ENCODE results near the gene VWDE.
A peak's percentile ranks its signal among the peaks of the same experiment; 100 is the strongest.

Gene VWDE

DNA sequence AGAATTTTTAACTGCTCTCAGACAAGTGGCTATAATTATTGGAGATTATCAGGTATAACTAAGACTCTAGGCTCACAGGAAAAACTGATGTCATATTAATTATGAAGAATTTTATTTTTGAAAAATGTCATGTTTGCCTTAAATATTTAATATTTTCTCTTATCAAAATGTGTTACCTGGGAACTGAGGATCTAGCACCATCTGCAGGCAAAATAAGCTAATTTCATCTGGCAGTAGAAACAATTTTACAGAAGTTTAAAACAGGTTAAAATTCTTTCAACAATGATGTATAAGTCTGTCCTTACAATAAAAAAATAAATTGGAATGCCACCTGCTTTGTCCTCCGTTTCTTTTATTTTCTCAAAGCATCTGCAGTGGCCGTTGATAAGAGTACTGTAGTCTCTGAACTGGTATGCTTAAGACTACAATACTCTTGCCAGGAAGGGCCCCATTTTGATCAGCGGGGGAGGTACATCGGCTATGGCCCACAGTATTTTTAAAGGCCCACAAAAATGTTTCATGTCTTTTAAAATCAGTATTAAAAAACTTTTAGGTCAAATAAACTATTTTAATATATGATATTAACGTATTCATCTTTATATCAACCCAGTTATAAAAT lies 81.3 kb downstream of the VWDE start:
- H3K27ac Mint-ChIP-seq: no peak overlapping the region
- no peaks in the 10 kb centered on the region for H3K27me3 Mint-ChIP-seq
- no peak overlapping the region for H3K4me3 Mint-ChIP-seq
- H3K36me3 Mint-ChIP-seq: no peaks in the 10 kb centered on the region
- peaks cover 5% of the 10 kb centered on the region for H3K4me1 Mint-ChIP-seq
- H3K9me3 Mint-ChIP-seq: no peaks in the 10 kb centered on the region

GRCh38 chr7:12320987-12321647 lies 82.5 kb downstream of the VWDE start:
- H3K4me3 Mint-ChIP-seq: no peak overlapping the region
- H3K27me3 Mint-ChIP-seq: no peaks in the 10 kb centered on the region
- peaks cover 5% of the 10 kb centered on the region for H3K4me1 Mint-ChIP-seq
- no peak overlapping the region for H3K27ac Mint-ChIP-seq
- H3K36me3 Mint-ChIP-seq: no peaks in the 10 kb centered on the region
- H3K9me3 Mint-ChIP-seq: no peaks in the 10 kb centered on the region

GRCh38 chr7:12320241-12320986 lies 83.3 kb downstream of the VWDE start:
- H3K27ac Mint-ChIP-seq: no peak overlapping the region
- H3K36me3 Mint-ChIP-seq: no peaks in the 10 kb centered on the region
- H3K4me3 Mint-ChIP-seq: no peak overlapping the region
- peaks cover 5% of the 10 kb centered on the region for H3K4me1 Mint-ChIP-seq
- no peaks in the 10 kb centered on the region for H3K9me3 Mint-ChIP-seq
- no peaks in the 10 kb centered on the region for H3K27me3 Mint-ChIP-seq

GRCh38 chr7:12317675-12318074 lies 86.0 kb downstream of the VWDE start:
- Mint-ChIP-seq H3K9me3 (no peaks in the 10 kb centered on the region), H3K4me1 (peaks cover 9% of the 10 kb centered on the region), H3K4me3 (no peak overlapping the region), H3K27me3 (no peaks in the 10 kb centered on the region), H3K27ac (no peak overlapping the region), H3K36me3 (peaks cover 1% of the 10 kb centered on the region)

DNA sequence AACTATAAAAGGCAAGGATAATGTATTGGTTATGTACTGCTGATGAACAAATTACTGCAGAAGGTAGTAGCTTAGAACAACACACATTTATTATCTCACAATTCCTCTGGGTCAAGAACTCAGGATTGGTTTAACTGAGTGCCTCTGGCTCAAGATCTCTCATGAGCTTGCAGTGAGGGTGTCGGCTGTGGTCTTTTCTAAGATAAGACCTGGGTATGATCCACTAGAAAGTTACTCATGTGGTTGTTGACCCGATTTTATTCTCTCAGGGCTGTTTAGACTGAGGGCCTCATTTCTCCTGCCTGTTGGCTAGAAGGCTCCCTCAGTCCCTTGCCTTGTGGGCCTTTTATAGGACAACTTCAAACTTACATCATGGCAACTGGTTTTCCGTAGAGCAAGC lies 86.7 kb downstream of the VWDE start:
- Mint-ChIP-seq H3K4me1 (peaks cover 9% of the 10 kb centered on the region), H3K27me3 (no peaks in the 10 kb centered on the region), H3K9me3 (no peaks in the 10 kb centered on the region), H3K36me3 (peaks cover 1% of the 10 kb centered on the region), H3K27ac (peak overlapping the region; percentile 14), H3K4me3 (no peak overlapping the region)

DNA sequence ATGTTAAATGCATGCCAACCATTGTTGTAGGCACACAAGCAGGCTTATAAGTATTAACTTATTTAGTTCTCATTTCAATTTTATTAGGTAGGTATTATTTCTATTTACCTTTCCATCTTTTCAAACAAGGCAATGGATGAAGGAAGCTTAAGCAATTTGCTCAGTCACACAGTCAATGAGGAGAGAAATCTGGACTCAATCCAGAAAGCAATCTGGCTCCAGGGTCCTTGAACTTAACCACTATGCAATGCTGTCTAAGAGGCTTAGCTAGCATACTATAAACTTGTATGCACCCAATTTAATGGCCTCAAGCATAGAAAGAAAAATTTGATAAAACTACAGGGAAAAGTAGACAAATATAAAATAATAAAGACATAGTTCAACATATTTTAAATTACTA lies 88.6 kb downstream of the VWDE start:
- peaks cover 1% of the 10 kb centered on the region for H3K36me3 Mint-ChIP-seq

DNA sequence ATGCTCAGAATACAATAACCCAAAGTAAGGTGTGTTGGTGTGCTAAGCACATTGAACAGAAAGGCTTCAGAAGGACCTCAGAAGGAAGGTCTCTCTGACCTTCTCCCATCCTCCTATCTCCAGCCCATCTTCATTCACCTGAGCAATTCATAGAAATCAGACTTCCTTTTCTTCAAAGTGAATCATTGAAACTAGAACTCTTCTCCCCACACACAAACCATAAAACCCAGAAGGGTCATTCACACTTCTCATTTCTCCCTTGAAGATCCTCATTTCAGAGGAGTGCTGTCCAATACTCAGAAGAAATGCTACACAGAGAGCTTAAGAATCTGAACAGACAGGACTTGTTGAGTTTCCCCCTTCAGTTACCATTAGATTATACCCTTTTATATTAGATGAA lies 89.5 kb downstream of the VWDE start:
- no peaks in the 10 kb centered on the region for H3K27me3 Mint-ChIP-seq
- no peaks in the 10 kb centered on the region for H3K9me3 Mint-ChIP-seq
- H3K27ac Mint-ChIP-seq: no peak overlapping the region
- H3K4me1 Mint-ChIP-seq: peaks cover 4% of the 10 kb centered on the region
- peaks cover 1% of the 10 kb centered on the region for H3K36me3 Mint-ChIP-seq
- H3K4me3 Mint-ChIP-seq: no peak overlapping the region

More for the DNA sequence above, 88.6 kb downstream of the VWDE start:
- Mint-ChIP-seq H3K9me3 (no peaks in the 10 kb centered on the region), H3K27ac (no peak overlapping the region), H3K4me3 (no peak overlapping the region), H3K4me1 (peaks cover 4% of the 10 kb centered on the region), H3K27me3 (no peaks in the 10 kb centered on the region)

- Mint-ChIP-seq H3K27me3 (no peaks in the 10 kb centered on the region), H3K4me1 (peaks cover 12% of the 10 kb centered on the region), H3K36me3 (no peaks in the 10 kb centered on the region), H3K9me3 (no peaks in the 10 kb centered on the region), H3K4me3 (no peak overlapping the region), H3K27ac (no peak overlapping the region)
Measured at GRCh38 chr7:12305502-12305901, 98.2 kb downstream of the VWDE start.

GRCh38 chr7:12303495-12303894 lies 100.2 kb downstream of the VWDE start:
- H3K36me3 Mint-ChIP-seq: no peaks in the 10 kb centered on the region
- peaks cover 12% of the 10 kb centered on the region for H3K4me1 Mint-ChIP-seq
- no peaks in the 10 kb centered on the region for H3K9me3 Mint-ChIP-seq
- H3K27me3 Mint-ChIP-seq: no peaks in the 10 kb centered on the region
- H3K4me3 Mint-ChIP-seq: no peak overlapping the region
- no peak overlapping the region for H3K27ac Mint-ChIP-seq

- Mint-ChIP-seq H3K4me1 (peaks cover 12% of the 10 kb centered on the region), H3K9me3 (no peaks in the 10 kb centered on the region), H3K4me3 (no peak overlapping the region), H3K27me3 (no peaks in the 10 kb centered on the region), H3K27ac (no peak overlapping the region), H3K36me3 (no peaks in the 10 kb centered on the region)
Measured at GRCh38 chr7:12303062-12303461, 100.6 kb downstream of the VWDE start.

GRCh38 chr7:12300415-12300814 lies 103.2 kb downstream of the VWDE start:
- H3K27me3 Mint-ChIP-seq: no peaks in the 10 kb centered on the region
- no peak overlapping the region for H3K4me3 Mint-ChIP-seq
- no peak overlapping the region for H3K27ac Mint-ChIP-seq
- no peaks in the 10 kb centered on the region for H3K36me3 Mint-ChIP-seq
- peaks cover 19% of the 10 kb centered on the region for H3K4me1 Mint-ChIP-seq
- H3K9me3 Mint-ChIP-seq: no peaks in the 10 kb centered on the region

GRCh38 chr7:12299367-12299766 lies 104.3 kb downstream of the VWDE start:
- Mint-ChIP-seq H3K4me3 (no peak overlapping the region), H3K9me3 (no peaks in the 10 kb centered on the region), H3K36me3 (no peaks in the 10 kb centered on the region), H3K4me1 (peaks cover 19% of the 10 kb centered on the region), H3K27me3 (no peaks in the 10 kb centered on the region), H3K27ac (no peak overlapping the region)

DNA sequence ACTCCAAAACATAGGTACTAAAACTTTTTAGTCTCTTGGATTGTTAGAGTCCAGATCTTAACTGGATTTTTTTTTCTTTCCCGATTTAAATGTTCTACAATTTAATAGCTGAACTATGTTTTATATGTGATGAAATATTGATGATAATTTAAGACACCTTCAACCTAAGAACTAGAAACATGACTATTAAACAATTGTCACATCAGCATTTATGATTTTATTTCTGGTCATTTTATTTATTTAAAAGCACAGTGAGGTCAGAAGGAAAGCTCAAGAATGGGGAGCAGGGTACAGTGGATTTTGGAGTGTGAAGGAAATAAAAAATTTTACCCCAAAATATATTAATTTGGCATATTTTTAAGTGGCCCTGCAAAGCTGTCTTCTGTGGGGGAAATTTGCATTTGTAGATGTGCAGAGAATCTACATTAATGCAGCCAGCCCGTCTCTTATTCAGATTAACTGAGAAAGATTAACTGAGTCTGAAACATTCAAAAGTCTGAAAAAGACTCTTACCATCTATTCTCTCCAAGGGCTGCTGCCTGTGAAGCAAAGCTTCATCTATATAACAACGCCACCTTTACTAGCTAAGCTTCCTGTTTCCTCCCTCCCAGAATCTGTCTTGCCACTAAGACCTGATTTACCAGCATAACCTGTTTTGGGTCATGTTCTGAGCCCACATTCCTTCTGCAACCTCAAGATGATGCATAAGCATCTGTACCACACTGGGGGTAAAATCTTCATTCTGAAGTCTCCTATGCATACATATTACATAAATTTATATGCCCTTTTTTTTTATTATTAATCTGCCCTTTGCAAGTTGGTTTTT lies 106.2 kb downstream of the VWDE start:
- no peaks in the 10 kb centered on the region for H3K27me3 Mint-ChIP-seq
- H3K27ac Mint-ChIP-seq: no peak overlapping the region
- H3K4me1 Mint-ChIP-seq: peaks cover 8% of the 10 kb centered on the region

GRCh38 chr7:12296051-12296570 lies 107.6 kb downstream of the VWDE start:
- Mint-ChIP-seq H3K36me3 (no peaks in the 10 kb centered on the region), H3K27ac (no peak overlapping the region), H3K9me3 (no peaks in the 10 kb centered on the region), H3K27me3 (no peaks in the 10 kb centered on the region), H3K4me3 (no peak overlapping the region), H3K4me1 (peaks cover 7% of the 10 kb centered on the region)

More for the DNA sequence above, 106.2 kb downstream of the VWDE start:
- H3K9me3 Mint-ChIP-seq: no peaks in the 10 kb centered on the region
- H3K4me3 Mint-ChIP-seq: no peak overlapping the region
- no peaks in the 10 kb centered on the region for H3K36me3 Mint-ChIP-seq

DNA sequence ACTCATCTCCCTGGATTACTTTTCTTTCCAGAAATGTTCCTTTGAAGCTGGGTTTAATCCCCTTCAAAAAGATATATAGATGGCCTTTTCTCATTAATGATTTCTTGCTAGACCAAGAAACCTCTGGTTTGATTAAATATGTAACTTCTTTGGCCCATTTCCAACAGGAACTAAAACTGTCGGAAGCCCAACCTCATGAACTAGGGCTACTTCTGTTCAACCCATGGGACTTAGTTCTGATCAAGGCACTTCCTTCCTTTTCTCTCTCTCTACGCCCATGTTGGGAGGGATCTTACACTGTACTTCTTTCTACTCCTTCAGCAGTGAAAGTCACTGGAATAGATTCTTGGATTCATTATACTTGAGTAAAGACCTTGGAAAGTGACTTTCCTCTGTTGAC lies 109.0 kb downstream of the VWDE start:
- H3K36me3 Mint-ChIP-seq: no peaks in the 10 kb centered on the region
- H3K27ac Mint-ChIP-seq: no peak overlapping the region
- no peaks in the 10 kb centered on the region for H3K27me3 Mint-ChIP-seq
- H3K9me3 Mint-ChIP-seq: no peaks in the 10 kb centered on the region
- H3K4me3 Mint-ChIP-seq: no peak overlapping the region
- peaks cover 7% of the 10 kb centered on the region for H3K4me1 Mint-ChIP-seq

Measured in activated naive CD4-positive, alpha-beta T cell treated with anti-CD3 and anti-CD28 coated beads, Interleukin-2, amount 50 U/mL, for 24 hours (primary cell).